K562 (cell line): ENCODE data around the gene TFPI. TPM values are rescaled to one million over a fixed set of nuclear protein-coding genes. Genes with fewer than 3 reads are reported as not detected.

ENCODE experiments used
- BRF2 ChIP-seq: IDR thresholded peaks from 3 replicates; pipeline ENCODE4 v1.6.1; 2011; ENCODE audit warnings: borderline replicate concordance, mild to moderate bottlenecking; ENCODE audit not compliant: insufficient read length, insufficient read depth
- DEAF1 ChIP-seq: fragments of 450-650 bp; formaldehyde crosslinking; IDR thresholded peaks from 2 replicates; pipeline ENCODE4 v1.4.0; 2020; ENCODE audit warnings: mild to moderate bottlenecking, moderate library complexity
- EP300 ChIP-seq: IDR thresholded peaks from 2 replicates; pipeline ENCODE4 v1.6.1; 2012; ENCODE audit warnings: low read length, improper control_type of control experiment
- FOSL1 ChIP-seq: fragments of 200-800 bp; sonication (Bioruptor generic); conservative IDR thresholded peaks from 2 replicates; pipeline ENCODE4 v1.6.1; 2016; ENCODE audit warnings: missing genetic modification characterization, missing compliant biosample characterization
- JUNB ChIP-seq: fragments of 450-650 bp; formaldehyde crosslinking; conservative IDR thresholded peaks from 2 replicates; pipeline ENCODE4 v1.4.0; 2020; ENCODE audit warnings: mild to moderate bottlenecking
- MGA ChIP-seq: fragments of 450-650 bp; IDR thresholded peaks from 2 replicates; pipeline ENCODE4 v1.6.1; 2016; ENCODE audit warnings: mild to moderate bottlenecking, moderate library complexity
- NCOA6 ChIP-seq: fragments of 450-650 bp; IDR thresholded peaks from 2 replicates; pipeline ENCODE4 v1.6.1; 2017; ENCODE audit warnings: mild to moderate bottlenecking
- SRSF1 ChIP-seq: fragments of 200-400 bp; formaldehyde crosslinking; IDR thresholded peaks from 2 replicates; pipeline ENCODE4 v1.6.1; 2017; ENCODE audit warnings: mild to moderate bottlenecking, low read depth, low read length, moderate library complexity
- TCF3 ChIP-seq: sonication (generic); formaldehyde crosslinking; IDR thresholded peaks from 2 replicates; pipeline ENCODE4 v1.4.0; 2020; ENCODE audit warnings: mild to moderate bottlenecking, missing genetic modification reagents
- ZBTB5 ChIP-seq: fragments of 450-650 bp; IDR thresholded peaks from 2 replicates; pipeline ENCODE4 v1.6.1; 2017; ENCODE audit warnings: antibody characterized with exemption
- ZNF780A ChIP-seq: fragments of 250-450 bp; sonication (Bioruptor Pico); IDR thresholded peaks from 2 replicates; pipeline ENCODE4 v1.5.0; 2021; ENCODE audit warnings: mild to moderate bottlenecking
- polyA plus RNA-seq, 8 experiments: library from polyadenylated mRNA; depleted of rRNA in 4 of 8; stranded (reverse) in 5 of 8; unstranded in 3 of 8; fragments of >200 nt; fragmentation: Nextera tagmentation in 2 of 8; fragmentation: Illumina TruSeq in 1 of 8; extraction: Ambion mirVana in 2 of 8; extraction: Trizol in 1 of 8; gene quantifications; 2 replicates each; pipeline versions ENCODE4 v1.2.1 to v1.2.3, GENCODE V29; 2011 to 2014; ENCODE audit warnings: inconsistent platforms in 1 of 8, missing spikeins in 1 of 8
- total RNA-seq, 7 experiments: library from RNA; depleted of rRNA in 6 of 7; stranded (reverse); fragments of >200 nt in 6 of 7; fragmentation: Illumina TruSeq in 2 of 7; extraction: Trizol in 2 of 7; gene quantifications; 2 replicates each; pipeline versions ENCODE4 v1.2.1 to v1.2.3, GENCODE V29; 2011 to 2021; ENCODE audit warnings: low replicate concordance in 1 of 7

TFPI gene
- total and polyA plus RNA-seq, 9 of the 15 experiments (the other 6 are each of a cell fraction or from before 2014, with no cell fraction given), result 53.5 to 219 (median 100) TPM

GRCh38 chr2:187580462-187581124 lies 26.4 kb upstream of the TFPI start (continued):
- TF ChIP-seq ZBTB5, result no peak
- no peak for TF ChIP-seq MGA
- no peak for TF ChIP-seq NCOA6
- peak; percentile 76 for TF ChIP-seq DEAF1
- peak; percentile 93 for TF ChIP-seq FOSL1 (tag)
- TF ChIP-seq TCF3 (CRISPR knock-in tag), result no peak
- no peak for TF ChIP-seq SRSF1
- no peak for TF ChIP-seq BRF2
- no peak for TF ChIP-seq JUNB
- TF ChIP-seq ZNF780A (CRISPR knock-in tag), result no peak
- no peak; the same call in 1 of the 2 replicates for TF ChIP-seq EP300
